Keratinocyte (primary cell): ENCODE measurements around the gene SLC7A6. TPM values are rescaled to one million over a fixed set of nuclear protein-coding genes. Genes with fewer than 3 reads are reported as not detected.

ENCODE experiments used
- DNase-seq: peaks from one replicate; pipeline ENCODE4 v3.0.0-alpha.2; 2011; ENCODE audit warnings: low read depth, missing footprints, low spot score
- FAIRE-seq: peaks from 2 replicates; lab custom pipeline; 2011; peaks lifted over from hg19 to GRCh38; lab: Jason Lieb, UNC
- H2AFZ ChIP-seq: 2 replicates; pipeline ENCODE4 v1.6.0; 2012; ENCODE audit warnings: low read length, control low read depth, inconsistent platforms; ENCODE audit not compliant: control insufficient read depth
- H3K27ac ChIP-seq: 2 replicates; pipeline ENCODE4 v1.5.1; 2011; ENCODE audit warnings: low read length; ENCODE audit not compliant: control insufficient read depth, insufficient read depth
- H3K27me3 ChIP-seq: 3 replicates; pipeline ENCODE4 v1.6.0; 2011; ENCODE audit warnings: low read length; ENCODE audit not compliant: control insufficient read depth, insufficient read depth; ENCODE audit errors: extremely low read depth
- H3K36me3 ChIP-seq, 2 experiments: 2 replicates in 1 of 2; 3 replicates in 1 of 2; pipeline ENCODE4 v1.5.1; 2011; ENCODE audit warnings: low read length in 2 of 2, mild to moderate bottlenecking in 1 of 2; ENCODE audit not compliant: control insufficient read depth in 2 of 2, insufficient read depth in 2 of 2; ENCODE audit errors: extremely low read depth in 1 of 2
- H3K4me1 ChIP-seq: 3 replicates; pipeline ENCODE4 v1.5.1; 2011; ENCODE audit warnings: low read length; ENCODE audit not compliant: control insufficient read depth, insufficient read depth; ENCODE audit errors: extremely low read depth
- H3K4me2 ChIP-seq: 3 replicates; pipeline ENCODE4 v1.6.0; 2011; ENCODE audit warnings: low read depth, low read length; ENCODE audit not compliant: control insufficient read depth, insufficient read depth; ENCODE audit errors: extremely low read depth
- H3K4me3 ChIP-seq, 3 experiments: fragments of 200-600 bp in 1 of 3; sonication (generic) in 1 of 3; 2 replicates in 2 of 3; 3 replicates in 1 of 3; pipeline ENCODE4 v1.5.1; 2011 to 2016; ENCODE audit warnings: low read length in 3 of 3, mild to moderate bottlenecking in 3 of 3, control low read depth in 2 of 3, inconsistent platforms in 1 of 3, low read depth in 1 of 3, mixed read lengths in 1 of 3, mixed run types in 1 of 3, moderate library complexity in 1 of 3; ENCODE audit not compliant: control insufficient read depth in 2 of 3, insufficient read depth in 2 of 3; ENCODE audit errors: extremely low read depth in 1 of 3
- H3K79me2 ChIP-seq: 2 replicates; pipeline ENCODE4 v1.6.0; 2012; ENCODE audit warnings: low read length; ENCODE audit not compliant: control insufficient read depth, insufficient read depth
- H3K9ac ChIP-seq: 3 replicates; pipeline ENCODE4 v1.6.0; 2011; ENCODE audit warnings: low read length; ENCODE audit not compliant: control insufficient read depth, insufficient read depth; ENCODE audit errors: extremely low read depth
- H3K9me1 ChIP-seq: 3 replicates; pipeline ENCODE4 v1.6.0; 2011; ENCODE audit warnings: low read length; ENCODE audit not compliant: control insufficient read depth, insufficient read depth; ENCODE audit errors: extremely low read depth
- H3K9me3 ChIP-seq: 2 replicates; pipeline ENCODE4 v1.5.1; 2012; ENCODE audit warnings: low read depth, low read length; ENCODE audit not compliant: control insufficient read depth
- H4K20me1 ChIP-seq: 3 replicates; pipeline ENCODE4 v1.6.0; 2011; ENCODE audit warnings: low read length; ENCODE audit not compliant: control insufficient read depth, insufficient read depth; ENCODE audit errors: extremely low read depth
- EZH2 ChIP-seq: IDR thresholded peaks from one replicate; pipeline ENCODE4 v1.6.1; 2012; ENCODE audit warnings: inconsistent platforms, mild to moderate bottlenecking, low read length, moderate library complexity
- dilution Hi-C: fragments of 300-500 bp; cut with MboI; formaldehyde crosslinking; loops from one replicate; pipeline ENCODE4 v1.7.0; 2020; ENCODE audit warnings: low sequenced_read_pairs; ENCODE audit not compliant: extremely low pct_ligation_motif_present
- polyA plus RNA-seq, 5 experiments: library from polyadenylated mRNA; depleted of rRNA in 3 of 5; stranded (reverse) in 3 of 5; stranded (forward) in 1 of 5; unstranded in 1 of 5; fragments of >200 nt; gene quantifications; 1 replicate in 1 of 5; 2 replicates in 3 of 5; 3 replicates in 1 of 5; pipeline versions ENCODE4 v1.2.1 to v1.2.3, GENCODE V29; 2011 to 2012; ENCODE audit warnings: missing spikeins in 2 of 5, low read depth in 1 of 5, low replicate concordance in 1 of 5
- TF ChIP-seq, protein P1 (sequence below), 3 experiments: IDR thresholded peaks in 1 of 3; conservative IDR thresholded peaks in 1 of 3; optimal IDR thresholded peaks in 1 of 3; 2 replicates in 2 of 3; 3 replicates in 1 of 3; pipeline versions ENCODE3 to v1.5.1; 2011; ENCODE audit warnings: low read length in 3 of 3, mild to moderate bottlenecking in 3 of 3, moderate library complexity in 2 of 3, control low read depth in 1 of 3, inconsistent platforms in 1 of 3; ENCODE audit not compliant: insufficient read depth in 2 of 3; ENCODE audit errors: extremely low read depth in 1 of 3

Gene SLC7A6
- polyA plus RNA-seq, 1 donor (not counting 4 experiments of a cell fraction or from before 2014, with no cell fraction given): 43.4 TPM

DNA sequence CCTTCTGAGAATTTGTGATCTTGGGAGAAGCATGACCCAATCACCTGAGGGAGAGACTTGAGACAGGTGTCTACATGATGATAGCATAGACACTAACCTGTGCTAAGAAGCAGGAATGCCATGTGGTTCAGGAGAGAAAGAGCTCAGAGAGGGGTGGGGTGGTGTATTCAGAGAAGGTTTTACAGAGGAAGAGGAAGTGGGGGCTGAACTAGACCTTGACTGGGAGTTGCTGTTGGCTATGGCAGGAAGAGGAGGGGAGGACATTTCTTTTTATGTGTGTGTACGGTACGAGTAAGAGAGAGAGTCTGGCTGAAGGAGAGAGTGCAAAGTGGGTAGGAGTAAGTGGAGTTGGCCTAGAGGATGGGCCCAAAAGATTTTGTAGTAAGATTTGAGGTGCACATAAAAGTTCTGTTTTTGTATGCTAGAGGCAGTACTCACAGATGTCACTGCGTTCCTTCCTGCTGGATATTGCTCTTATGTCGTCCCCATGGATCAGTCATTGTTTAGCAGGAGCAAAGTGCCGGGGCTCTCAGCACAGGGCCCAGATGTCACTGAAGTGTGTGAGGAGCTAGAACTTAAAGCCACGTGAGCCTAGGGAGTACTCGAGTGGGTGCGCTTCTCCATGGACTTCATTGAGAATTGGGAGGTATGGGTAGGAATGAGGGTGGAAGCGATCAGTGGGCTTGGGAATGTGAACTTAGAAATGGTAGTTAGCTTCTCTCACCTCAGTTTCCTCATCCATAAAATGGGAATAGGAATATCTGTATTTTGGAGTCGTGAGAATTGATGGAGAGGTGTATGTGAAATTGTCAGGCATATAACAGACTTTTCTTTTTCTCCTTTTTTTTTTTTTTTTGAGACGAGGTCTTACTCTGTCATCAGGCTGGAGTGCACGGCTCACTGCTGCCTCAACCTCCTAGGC is 22.1 kb downstream of the SLC7A6 start:
- Histone ChIP-seq H3K27ac (no peak overlapping the region), H3K9me1 (peaks cover 3% of the 10 kb centered on the region), H3K36me3 (peaks cover 25 to 28% of the 10 kb centered on the region in 2 experiments), H4K20me1 (no peaks in the 10 kb centered on the region), H3K4me2 (no peak overlapping the region), H2AFZ (no peak overlapping the region), H3K9me3 (no peaks in the 10 kb centered on the region), H3K27me3 (no peaks in the 10 kb centered on the region), H3K79me2 (peaks cover 5% of the 10 kb centered on the region), H3K4me3 (no peak overlapping the region), H3K4me1 (peaks cover 11% of the 10 kb centered on the region), H3K9ac (no peak overlapping the region)
- dilution Hi-C loops: no loop called here
- no peak for DNase-seq
- TF ChIP-seq, protein P1, sequence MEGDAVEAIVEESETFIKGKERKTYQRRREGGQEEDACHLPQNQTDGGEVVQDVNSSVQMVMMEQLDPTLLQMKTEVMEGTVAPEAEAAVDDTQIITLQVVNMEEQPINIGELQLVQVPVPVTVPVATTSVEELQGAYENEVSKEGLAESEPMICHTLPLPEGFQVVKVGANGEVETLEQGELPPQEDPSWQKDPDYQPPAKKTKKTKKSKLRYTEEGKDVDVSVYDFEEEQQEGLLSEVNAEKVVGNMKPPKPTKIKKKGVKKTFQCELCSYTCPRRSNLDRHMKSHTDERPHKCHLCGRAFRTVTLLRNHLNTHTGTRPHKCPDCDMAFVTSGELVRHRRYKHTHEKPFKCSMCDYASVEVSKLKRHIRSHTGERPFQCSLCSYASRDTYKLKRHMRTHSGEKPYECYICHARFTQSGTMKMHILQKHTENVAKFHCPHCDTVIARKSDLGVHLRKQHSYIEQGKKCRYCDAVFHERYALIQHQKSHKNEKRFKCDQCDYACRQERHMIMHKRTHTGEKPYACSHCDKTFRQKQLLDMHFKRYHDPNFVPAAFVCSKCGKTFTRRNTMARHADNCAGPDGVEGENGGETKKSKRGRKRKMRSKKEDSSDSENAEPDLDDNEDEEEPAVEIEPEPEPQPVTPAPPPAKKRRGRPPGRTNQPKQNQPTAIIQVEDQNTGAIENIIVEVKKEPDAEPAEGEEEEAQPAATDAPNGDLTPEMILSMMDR (optimal IDR thresholded peaks at IDR 0.05 in 1 of 3, IDR thresholded peaks at IDR 0.05 in 1 of 3, conservative IDR thresholded peaks at IDR 0.05 in 1 of 3; ENCODE audit: extremely low read depth in 1 of 3, insufficient read depth in 2 of 3, low read length in 3 of 3): no peak
- no peak for TF ChIP-seq EZH2
- no peak for FAIRE-seq

GRCh38 chr16:68287276-68288251 is 23.2 kb downstream of the SLC7A6 start:
- Histone ChIP-seq H3K4me1 (peaks cover 11% of the 10 kb centered on the region), H3K9me3 (no peaks in the 10 kb centered on the region), H3K27me3 (no peaks in the 10 kb centered on the region), H4K20me1 (no peaks in the 10 kb centered on the region), H3K79me2 (peaks cover 5% of the 10 kb centered on the region), H3K9me1 (peaks cover 3% of the 10 kb centered on the region), H3K4me3 (no peak overlapping the region), H3K27ac (no peak overlapping the region), H3K4me2 (no peak overlapping the region), H3K36me3 (peaks cover 29 to 35% of the 10 kb centered on the region in 2 experiments), H3K9ac (no peak overlapping the region), H2AFZ (no peak overlapping the region)
- dilution Hi-C loops: no loop called here
- no peak for FAIRE-seq
- TF ChIP-seq, protein P1 (optimal IDR thresholded peaks at IDR 0.05 in 1 of 3, IDR thresholded peaks at IDR 0.05 in 1 of 3, conservative IDR thresholded peaks at IDR 0.05 in 1 of 3; ENCODE audit: extremely low read depth in 1 of 3, insufficient read depth in 2 of 3, low read length in 3 of 3): no peak
- TF ChIP-seq EZH2: no peak
- DNase-seq: no peak
